A673 (cell line): ENCODE results near the gene ZNF330. TPM values are rescaled to one million over a fixed set of nuclear protein-coding genes. Genes with fewer than 3 reads are reported as not detected.
"Not testable (repeated sequence)": the region's sequence is repeated elsewhere in the genome, so short reads cannot be mapped to it uniquely, and the experiment has no call there.

Experiments
- BruUV-seq: library from RNA; stranded (reverse); fragments of 400-500 nt; replicated peaks from 2 replicates; lab custom pipeline; 2021; lab: Mats Ljungman, UMichigan
- CTCF ChIA-PET: fragments of 300-600 bp; sonication (Branson Sonifier 250); formaldehyde crosslinking; loops from one replicate; lab custom pipeline; 2022; ENCODE audit warnings: antibody characterized with exemption; lab: Charles Lee
- POLR2A ChIA-PET: fragments of 300-600 bp; sonication (Branson Sonifier 250); formaldehyde crosslinking; loops from one replicate; lab custom pipeline; 2022; ENCODE audit warnings: antibody characterized with exemption; ENCODE audit not compliant: low non-redundant PET; lab: Charles Lee
- DNase-seq: peaks from one replicate; pipeline ENCODE4 v3.0.0-alpha.2; 2015; ENCODE audit warnings: low spot score
- H3K27ac ChIP-seq: fragments of 200-600 bp; sonication (generic); 2 replicates; pipeline ENCODE4 v1.5.1; 2016; ENCODE audit warnings: mixed run types, low read depth, mild to moderate bottlenecking, mixed read lengths, antibody characterized with exemption, low read length; ENCODE audit not compliant: poor library complexity, severe bottlenecking
- H3K27me3 ChIP-seq: fragments of 200-600 bp; sonication (generic); replicated peaks from 2 replicates; pipeline ENCODE4 v1.6.1; 2017; ENCODE audit warnings: mixed run types, low read depth, mild to moderate bottlenecking, mixed read lengths, antibody characterized with exemption, low read length; ENCODE audit not compliant: insufficient read depth, poor library complexity
- H3K36me3 ChIP-seq: fragments of 200-600 bp; sonication (generic); 2 replicates; pipeline ENCODE4 v1.6.1; 2016; ENCODE audit warnings: mixed run types, mild to moderate bottlenecking, mixed read lengths, antibody characterized with exemption, low read length; ENCODE audit not compliant: insufficient read depth, poor library complexity, severe bottlenecking
- H3K4me1 ChIP-seq: fragments of 200-600 bp; sonication (generic); 2 replicates; pipeline ENCODE4 v1.6.1; 2017; ENCODE audit warnings: mixed run types, mild to moderate bottlenecking, mixed read lengths, antibody characterized with exemption, low read length; ENCODE audit not compliant: insufficient read depth, poor library complexity, severe bottlenecking
- H3K4me3 ChIP-seq: fragments of 200-600 bp; sonication (generic); 2 replicates; pipeline ENCODE4 v1.5.1; 2016; ENCODE audit warnings: low read depth, mixed run types, mild to moderate bottlenecking, mixed read lengths, low read length; ENCODE audit not compliant: poor library complexity, severe bottlenecking
- H3K9me3 ChIP-seq: fragments of 200-600 bp; sonication (generic); 2 replicates; pipeline ENCODE4 v1.6.1; 2016; ENCODE audit warnings: mixed run types, low read depth, mild to moderate bottlenecking, mixed read lengths, antibody characterized with exemption, low read length; ENCODE audit not compliant: poor library complexity, severe bottlenecking
- EZH2 ChIP-seq: fragments of 200-600 bp; sonication (generic); IDR thresholded peaks from 2 replicates; pipeline ENCODE4 v1.6.1; 2017; ENCODE audit warnings: borderline replicate concordance, low read depth, mild to moderate bottlenecking, mixed read lengths, antibody characterized with exemption, low read length; ENCODE audit not compliant: poor library complexity, severe bottlenecking
- intact Hi-C: fragments of 100-400 bp; cut with micrococcal nuclease; formaldehyde crosslinking; loops from one replicate; pipeline ENCODE4 v1.10.0; 2022; ENCODE audit not compliant: unreplicated experiment
- total RNA-seq: library from RNA; stranded (reverse); gene quantifications from 2 replicates; pipeline ENCODE4 v1.2.3, GENCODE V29; 2021
- TF ChIP-seq, protein P1 (sequence below): fragments of 300-800, 200-600 bp; sonication (generic); conservative IDR thresholded peaks from 2 replicates; pipeline ENCODE4 v1.5.1; 2017; ENCODE audit warnings: low read depth, mild to moderate bottlenecking, antibody characterized with exemption, low read length, moderate library complexity, mixed read lengths

The ZNF330 gene
- total RNA-seq, 1 experiment from 2014 or later = 43.1 TPM

DNA sequence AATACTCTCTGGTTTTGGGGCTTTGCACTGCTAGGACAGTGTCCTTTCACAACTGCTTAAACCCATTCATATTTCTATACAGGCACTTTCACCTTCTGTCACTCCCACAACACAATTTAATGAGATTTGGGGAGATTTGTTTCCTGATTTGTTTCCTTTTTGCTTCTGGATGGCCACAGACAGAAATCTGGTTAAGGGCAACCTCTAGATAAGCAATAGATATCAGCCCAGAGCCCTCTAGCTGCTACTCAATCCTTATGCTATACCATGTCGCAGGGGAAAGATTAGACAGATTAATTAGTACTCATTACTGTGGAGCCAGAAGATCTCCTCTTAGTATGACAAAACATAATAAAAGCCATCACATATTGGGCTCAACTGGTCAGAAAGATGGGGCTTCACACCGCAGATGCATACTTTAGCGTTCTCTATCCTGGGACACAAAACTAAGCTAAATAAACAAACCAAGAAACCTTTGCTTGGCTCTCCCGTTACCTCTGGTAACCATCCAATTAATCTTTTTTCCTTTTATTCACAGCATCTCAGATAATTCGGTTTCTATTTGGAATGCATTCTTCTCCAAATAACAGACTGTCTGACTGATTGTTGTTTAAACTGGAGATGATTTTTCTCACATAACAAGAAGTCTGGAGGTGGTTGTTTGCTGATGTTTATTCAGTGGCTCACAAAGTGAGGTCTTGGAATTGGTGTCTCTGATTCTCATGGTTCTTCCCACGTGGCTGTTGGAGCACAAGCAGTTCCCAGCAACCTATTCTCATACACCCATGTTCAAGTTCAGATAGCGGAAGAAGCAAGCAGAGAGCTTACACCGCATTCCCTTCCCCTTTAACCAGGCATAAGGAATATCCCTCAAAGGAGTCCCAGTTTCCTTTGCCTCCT, 41.0 kb upstream of the ZNF330 start:
- no peak for TF ChIP-seq EZH2
- TF ChIP-seq, protein P1, sequence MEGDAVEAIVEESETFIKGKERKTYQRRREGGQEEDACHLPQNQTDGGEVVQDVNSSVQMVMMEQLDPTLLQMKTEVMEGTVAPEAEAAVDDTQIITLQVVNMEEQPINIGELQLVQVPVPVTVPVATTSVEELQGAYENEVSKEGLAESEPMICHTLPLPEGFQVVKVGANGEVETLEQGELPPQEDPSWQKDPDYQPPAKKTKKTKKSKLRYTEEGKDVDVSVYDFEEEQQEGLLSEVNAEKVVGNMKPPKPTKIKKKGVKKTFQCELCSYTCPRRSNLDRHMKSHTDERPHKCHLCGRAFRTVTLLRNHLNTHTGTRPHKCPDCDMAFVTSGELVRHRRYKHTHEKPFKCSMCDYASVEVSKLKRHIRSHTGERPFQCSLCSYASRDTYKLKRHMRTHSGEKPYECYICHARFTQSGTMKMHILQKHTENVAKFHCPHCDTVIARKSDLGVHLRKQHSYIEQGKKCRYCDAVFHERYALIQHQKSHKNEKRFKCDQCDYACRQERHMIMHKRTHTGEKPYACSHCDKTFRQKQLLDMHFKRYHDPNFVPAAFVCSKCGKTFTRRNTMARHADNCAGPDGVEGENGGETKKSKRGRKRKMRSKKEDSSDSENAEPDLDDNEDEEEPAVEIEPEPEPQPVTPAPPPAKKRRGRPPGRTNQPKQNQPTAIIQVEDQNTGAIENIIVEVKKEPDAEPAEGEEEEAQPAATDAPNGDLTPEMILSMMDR = no peak

DNA sequence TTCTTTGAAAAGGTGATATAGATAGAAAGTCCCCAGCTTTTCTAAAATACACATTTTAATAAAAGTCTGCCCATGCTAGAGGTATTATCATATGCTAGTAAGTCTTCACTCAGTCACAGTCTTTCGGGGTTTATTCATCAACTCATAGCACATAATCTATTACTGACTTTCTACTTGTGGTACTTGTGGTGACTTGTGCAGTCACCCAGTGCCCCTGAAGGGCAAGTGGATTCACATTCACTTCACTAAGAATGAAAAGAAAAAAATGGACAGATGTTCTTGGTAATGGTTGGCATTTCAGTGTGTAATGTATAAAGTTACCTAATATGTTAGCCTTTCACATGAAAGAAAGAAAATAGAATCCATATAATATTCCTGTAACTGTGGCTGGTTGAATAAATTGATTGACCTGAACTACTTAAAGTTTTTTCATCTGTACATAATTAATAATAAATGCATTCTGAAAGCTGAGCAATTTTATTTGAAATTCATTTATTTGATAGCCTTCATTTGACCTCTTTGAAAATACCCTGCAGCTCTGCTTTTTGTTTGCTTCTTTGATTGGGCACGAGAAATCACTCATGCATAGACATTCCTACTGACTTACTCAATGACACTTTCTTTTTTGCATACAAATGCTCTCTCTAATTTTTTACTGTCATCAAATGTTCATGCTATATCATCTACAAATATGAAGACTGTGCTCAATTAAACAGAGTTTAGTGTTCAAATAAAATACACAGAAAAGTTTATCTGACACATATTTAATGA, 39.5 kb upstream of the ZNF330 start:
- Histone ChIP-seq H3K27ac (no peak overlapping the region), H3K4me3 (no peak overlapping the region), H3K27me3 (no peaks in the 10 kb centered on the region), H3K4me1 (no peaks in the 10 kb centered on the region), H3K9me3 (no peaks in the 10 kb centered on the region), H3K36me3 (no peaks in the 10 kb centered on the region)
- TF ChIP-seq, protein P1 = no peak
- no peak for TF ChIP-seq EZH2
- CTCF ChIA-PET = no interaction called here
- DNase-seq = no peak
- POLR2A ChIA-PET = no interaction called here
- intact Hi-C loops = no loop called here
- no TSS peak for BruUV-seq

More for the DNA sequence above, 41.0 kb upstream of the ZNF330 start:
- Histone ChIP-seq H3K27me3 (no peaks in the 10 kb centered on the region), H3K27ac (no peak overlapping the region), H3K36me3 (no peaks in the 10 kb centered on the region), H3K9me3 (no peaks in the 10 kb centered on the region), H3K4me3 (no peak overlapping the region), H3K4me1 (no peaks in the 10 kb centered on the region)
- BruUV-seq = no TSS peak
- CTCF ChIA-PET = no interaction called here
- POLR2A ChIA-PET = no interaction called here
- intact Hi-C loops = no loop called here
- no peak for DNase-seq

DNA sequence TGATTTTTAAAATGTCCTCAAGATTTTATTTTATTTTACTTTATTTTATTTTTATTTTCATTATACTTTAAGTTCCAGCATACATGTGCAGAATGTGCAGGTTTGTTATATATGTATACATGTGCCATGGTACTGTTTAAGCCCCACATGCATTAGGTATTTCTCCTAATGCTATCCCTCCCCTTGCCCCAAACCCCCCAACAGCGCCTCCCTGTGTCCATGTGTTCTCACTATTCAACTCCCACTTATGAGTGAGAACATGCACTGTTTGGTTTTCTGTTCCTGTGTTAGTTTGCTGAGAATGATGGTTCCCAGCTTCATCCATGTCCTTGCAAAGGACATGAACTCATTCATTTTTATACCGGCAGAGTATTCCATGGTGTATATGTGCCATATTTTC, 37.2 kb upstream of the ZNF330 start:
- H3K27me3 ChIP-seq, H3K27ac ChIP-seq, H3K36me3 ChIP-seq, POLR2A ChIA-PET, H3K9me3 ChIP-seq, BruUV-seq, H3K4me3 ChIP-seq, CTCF ChIA-PET, H3K4me1 ChIP-seq, intact Hi-C loops, DNase-seq: not testable (repeated sequence)
